ENCODE results near the gene TSHZ2.

TSHZ2 gene

GRCh38 chr20:53149148-53149889 lies 177.2 kb downstream of the TSHZ2 start:
- TF ChIP-seq POLR2A (IDR thresholded peaks at IDR 0.05; ENCODE audit: low read depth, low read length) = no peak
- no peak for TF ChIP-seq POLR2AphosphoS5 (IDR thresholded peaks at IDR 0.05; ENCODE audit: low read depth, low read length)
- no peak for TF ChIP-seq TAF1 (IDR thresholded peaks at IDR 0.05; ENCODE audit: borderline replicate concordance, low read depth, low read length)
- FAIRE-seq (no peak), DNase-seq (ENCODE audit: insufficient read length) (no peak)

- DNase-seq (ENCODE audit: insufficient read length) (no peak), FAIRE-seq (no peak)
- TF ChIP-seq POLR2AphosphoS5 (IDR thresholded peaks at IDR 0.05; ENCODE audit: low read depth, low read length) (no peak), TAF1 (IDR thresholded peaks at IDR 0.05; ENCODE audit: borderline replicate concordance, low read depth, low read length) (no peak)
Observed at GRCh38 chr20:53149890-53150205, 177.7 kb downstream of the TSHZ2 start.

- no peak for DNase-seq (ENCODE audit: insufficient read length)
- FAIRE-seq = no peak
- no peak for TF ChIP-seq TAF1 (IDR thresholded peaks at IDR 0.05; ENCODE audit: borderline replicate concordance, low read depth, low read length)
- no peak for TF ChIP-seq POLR2AphosphoS5 (IDR thresholded peaks at IDR 0.05; ENCODE audit: low read depth, low read length)
- TF ChIP-seq POLR2A (IDR thresholded peaks at IDR 0.05; ENCODE audit: low read depth, low read length) = no peak
Observed at GRCh38 chr20:53150532-53150931, 178.4 kb downstream of the TSHZ2 start.

- DNase-seq (ENCODE audit: insufficient read length) (no peak), FAIRE-seq (no peak)
- TF ChIP-seq TAF1 (IDR thresholded peaks at IDR 0.05; ENCODE audit: borderline replicate concordance, low read depth, low read length) = no peak
- no peak for TF ChIP-seq POLR2AphosphoS5 (IDR thresholded peaks at IDR 0.05; ENCODE audit: low read depth, low read length)
- TF ChIP-seq POLR2A (IDR thresholded peaks at IDR 0.05; ENCODE audit: low read depth, low read length) = no peak
Observed at GRCh38 chr20:53152228-53152627, 180.1 kb downstream of the TSHZ2 start.

GRCh38 chr20:53154540-53154939 lies 182.4 kb downstream of the TSHZ2 start:
- FAIRE-seq (no peak), DNase-seq (ENCODE audit: insufficient read length) (no peak)
- TF ChIP-seq POLR2A (IDR thresholded peaks at IDR 0.05; ENCODE audit: low read depth, low read length) = no peak

GRCh38 chr20:53157443-53158408 lies 185.6 kb downstream of the TSHZ2 start:
- FAIRE-seq = peak; percentile 36
- DNase-seq (ENCODE audit: insufficient read length) = no peak

GRCh38 chr20:53159160-53159559 lies 187.0 kb downstream of the TSHZ2 start:
- FAIRE-seq (no peak), DNase-seq (ENCODE audit: insufficient read length) (no peak)
- no peak for TF ChIP-seq POLR2AphosphoS5 (IDR thresholded peaks at IDR 0.05; ENCODE audit: low read depth, low read length)
- TF ChIP-seq POLR2A (IDR thresholded peaks at IDR 0.05; ENCODE audit: low read depth, low read length) = no peak
- no peak for TF ChIP-seq TAF1 (IDR thresholded peaks at IDR 0.05; ENCODE audit: borderline replicate concordance, low read depth, low read length)

More at GRCh38 chr20:53157443-53158408, 185.6 kb downstream of the TSHZ2 start:
- TF ChIP-seq TAF1 (IDR thresholded peaks at IDR 0.05; ENCODE audit: borderline replicate concordance, low read depth, low read length) = no peak
- TF ChIP-seq POLR2AphosphoS5 (IDR thresholded peaks at IDR 0.05; ENCODE audit: low read depth, low read length) = no peak
- TF ChIP-seq POLR2A (IDR thresholded peaks at IDR 0.05; ENCODE audit: low read depth, low read length) = no peak

- no peak for TF ChIP-seq POLR2A (IDR thresholded peaks at IDR 0.05; ENCODE audit: low read depth, low read length)
- TF ChIP-seq TAF1 (IDR thresholded peaks at IDR 0.05; ENCODE audit: borderline replicate concordance, low read depth, low read length) = no peak
- TF ChIP-seq POLR2AphosphoS5 (IDR thresholded peaks at IDR 0.05; ENCODE audit: low read depth, low read length) = no peak
- no peak for DNase-seq (ENCODE audit: insufficient read length)
- FAIRE-seq = no peak
Observed at GRCh38 chr20:53161073-53161472, 188.9 kb downstream of the TSHZ2 start.

- FAIRE-seq = no peak
- TF ChIP-seq TAF1 (IDR thresholded peaks at IDR 0.05; ENCODE audit: borderline replicate concordance, low read depth, low read length) (no peak), POLR2A (IDR thresholded peaks at IDR 0.05; ENCODE audit: low read depth, low read length) (no peak), POLR2AphosphoS5 (IDR thresholded peaks at IDR 0.05; ENCODE audit: low read depth, low read length) (no peak)
- DNase-seq (ENCODE audit: insufficient read length) = no peak
Observed at GRCh38 chr20:53161473-53161872, 189.3 kb downstream of the TSHZ2 start.

GRCh38 chr20:53162251-53162835 lies 190.2 kb downstream of the TSHZ2 start:
- no peak for FAIRE-seq
- TF ChIP-seq POLR2A (IDR thresholded peaks at IDR 0.05; ENCODE audit: low read depth, low read length) (no peak), TAF1 (IDR thresholded peaks at IDR 0.05; ENCODE audit: borderline replicate concordance, low read depth, low read length) (no peak), POLR2AphosphoS5 (IDR thresholded peaks at IDR 0.05; ENCODE audit: low read depth, low read length) (no peak)
- DNase-seq (ENCODE audit: insufficient read length) = no peak

- no peak for DNase-seq (ENCODE audit: insufficient read length)
- FAIRE-seq = no peak
- TF ChIP-seq POLR2AphosphoS5 (IDR thresholded peaks at IDR 0.05; ENCODE audit: low read depth, low read length) (no peak), TAF1 (IDR thresholded peaks at IDR 0.05; ENCODE audit: borderline replicate concordance, low read depth, low read length) (no peak), POLR2A (IDR thresholded peaks at IDR 0.05; ENCODE audit: low read depth, low read length) (no peak)
Observed at GRCh38 chr20:53163486-53163885, 191.3 kb downstream of the TSHZ2 start.

Data from GM12892 (cell line).